Upper lobe of left lung (tissue), 4 donors: Measurements from ENCODE around the gene STX16.

Experiments
- CTCF ChIP-seq, 6 experiments: fragments of 450-650 bp in 4 of 6; fragments of 200-600 bp in 2 of 6; sonication (generic) in 2 of 6; IDR thresholded peaks; one replicate each; pipeline ENCODE4 v1.5.1; 2016 to 2019; ENCODE audit warnings: antibody characterized with exemption in 6 of 6
- POLR2A ChIP-seq, 4 donors: fragments of 450-650 bp; IDR thresholded peaks; one replicate each; pipeline ENCODE4 v1.5.1; 2016 to 2017; ENCODE audit warnings: antibody characterized with exemption in 4 of 4, mild to moderate bottlenecking in 2 of 4

DNA sequence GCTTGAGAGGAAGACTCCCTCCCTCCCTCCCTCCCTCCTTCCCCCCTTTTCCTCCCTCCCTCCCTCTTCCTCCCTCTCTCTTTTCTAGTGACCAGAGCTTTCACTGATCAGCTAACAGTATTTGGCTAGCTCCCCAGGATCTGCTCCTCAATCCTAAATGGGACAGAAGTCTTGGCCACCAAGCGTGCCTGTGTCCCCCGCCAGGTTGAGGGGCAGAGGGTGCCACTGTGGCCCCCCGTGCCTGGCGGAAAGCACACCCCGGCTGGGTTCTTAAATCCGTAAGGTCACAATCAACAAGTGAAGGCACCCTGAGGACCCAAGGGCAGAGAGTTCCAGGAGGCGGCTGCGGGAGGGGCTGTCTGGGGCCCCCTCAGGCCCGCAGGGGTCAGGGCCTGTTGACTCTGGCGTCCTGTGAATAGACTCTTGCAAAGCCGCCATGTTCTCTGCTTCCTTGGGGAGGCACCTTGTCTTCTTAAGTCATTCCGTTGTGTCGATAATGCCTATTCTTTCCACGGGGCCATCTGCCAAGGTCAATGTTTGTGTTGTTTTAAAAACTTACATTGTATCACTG, 38.9 kb upstream of the STX16 start:
- no peak for TF ChIP-seq CTCF (IDR thresholded peaks at IDR 0.05)
- TF ChIP-seq POLR2A (IDR thresholded peaks at IDR 0.05) = no peak
